Mucosa of descending colon (tissue), 3 donors: ENCODE results near the gene SCARB1. TPM values are rescaled to one million over a fixed set of nuclear protein-coding genes. Genes with fewer than 3 reads are reported as not detected.

Experiments used
- ATAC-seq: fragments of 200-7000 bp; cut with Tn5 transposase; one replicate; pipeline ENCODE4 v1.9.1; 2020; ENCODE audit warnings: mild to moderate bottlenecking, moderate library complexity
- DNase-seq, 3 donors: peaks; one replicate each; pipeline ENCODE4 v3.0.0-alpha.2; 2020
- H3K36me3 ChIP-seq: fragments of 200-600 bp; one replicate; pipeline ENCODE4 v1.8.0; 2021; ENCODE audit warnings: low read depth, mild to moderate bottlenecking
- H3K4me1 ChIP-seq: fragments of 200-600 bp; one replicate; pipeline ENCODE4 v1.8.0; 2021; ENCODE audit warnings: low read depth, mild to moderate bottlenecking
- H3K4me3 ChIP-seq: fragments of 200-600 bp; one replicate; pipeline ENCODE4 v1.8.0; 2021; ENCODE audit warnings: mild to moderate bottlenecking
- H3K9me3 ChIP-seq: fragments of 200-600 bp; one replicate; pipeline ENCODE4 v1.8.0; 2021; ENCODE audit warnings: mild to moderate bottlenecking
- CTCF ChIP-seq: fragments of 200-600 bp; IDR thresholded peaks from one replicate; pipeline ENCODE4 v1.8.0; 2022; ENCODE audit warnings: antibody characterized with exemption, mild to moderate bottlenecking
- intact Hi-C, 2 donors: fragments of 100-400 bp; cut with DNase I in 1 of 2; cut with micrococcal nuclease in 1 of 2; formaldehyde crosslinking; loops; one replicate each; pipeline versions ENCODE4 v1.11.0 to v1.11.1; 2022; cut with DNase I, micrococcal nuclease
- total RNA-seq, 3 donors: library from RNA; stranded (reverse); fragmentation: NEBNext Ultra II Directional in 2 of 3; extraction: Animal tissue kit (Norgen Biotek cat#: 25700) in 2 of 3; gene quantifications; one replicate each; pipeline versions ENCODE4 v1.2.1 to v1.2.4, GENCODE V29; 2021 to 2023
- donor health status: DM: no; HTN: no; CAD: no; lungs with moderate emphysema.
- donor health status: DM: no; HTN: no; CAD: no.
- donor health status: DM: no; HTN: yes; CAD: no.

The SCARB1 gene
- total RNA-seq, 3 donors from 2014 or later = 23.0 to 55.1 (median 31.2) TPM

GRCh38 chr12:124837249-124837897, 26.3 kb downstream of the SCARB1 start:
- Histone ChIP-seq H3K36me3 (no peaks in the 10 kb centered on the region), H3K4me1 (peaks cover 36% of the 10 kb centered on the region), H3K9me3 (no peaks in the 10 kb centered on the region), H3K4me3 (no peak overlapping the region)
- ATAC-seq = no peak
- DNase-seq = no peak
- TF ChIP-seq CTCF = no peak
- intact Hi-C loops = no loop called here

- ATAC-seq (no peak), DNase-seq (no peak)
- Histone ChIP-seq H3K4me1 (peaks cover 30% of the 10 kb centered on the region), H3K9me3 (no peaks in the 10 kb centered on the region), H3K36me3 (no peaks in the 10 kb centered on the region), H3K4me3 (no peak overlapping the region)
- no peak for TF ChIP-seq CTCF
- intact Hi-C loops = no loop called here
Measured at GRCh38 chr12:124836759-124837158, 26.9 kb downstream of the SCARB1 start.

GRCh38 chr12:124835656-124836410, 27.8 kb downstream of the SCARB1 start:
- Histone ChIP-seq H3K4me3 (no peak overlapping the region), H3K4me1 (peaks cover 21% of the 10 kb centered on the region), H3K9me3 (no peaks in the 10 kb centered on the region), H3K36me3 (no peaks in the 10 kb centered on the region)
- intact Hi-C loops = no loop called here
- DNase-seq (no peak), ATAC-seq (peak; percentile 29)
- TF ChIP-seq CTCF = no peak

- Histone ChIP-seq H3K36me3 (no peaks in the 10 kb centered on the region), H3K4me1 (peaks cover 21% of the 10 kb centered on the region), H3K9me3 (no peaks in the 10 kb centered on the region), H3K4me3 (no peak overlapping the region)
- intact Hi-C loops = no loop called here
- TF ChIP-seq CTCF = no peak
- no peak for DNase-seq
- no peak for ATAC-seq
Measured at GRCh38 chr12:124834822-124835221, 28.8 kb downstream of the SCARB1 start.

GRCh38 chr12:124833693-124834122, 30.0 kb downstream of the SCARB1 start:
- no peak for DNase-seq
- TF ChIP-seq CTCF = no peak
- H3K4me1 ChIP-seq = peaks cover 23% of the 10 kb centered on the region
- intact Hi-C loops = no loop called here
- H3K9me3 ChIP-seq = no peaks in the 10 kb centered on the region
- no peaks in the 10 kb centered on the region for H3K36me3 ChIP-seq
- ATAC-seq = no peak
- H3K4me3 ChIP-seq = no peak overlapping the region
